GM23248 (cell line): Measurements from ENCODE around the gene AKAP11. TPM values are rescaled to one million over a fixed set of nuclear protein-coding genes. Genes with fewer than 3 reads are reported as not detected.

ENCODE experiments used
- DNase-seq: peaks from one replicate; pipeline ENCODE4 v3.0.0-alpha.2; 2015
- H2AFZ ChIP-seq: fragments of 200-600 bp; sonication (generic); 2 replicates; pipeline ENCODE4 v1.6.1; 2016; ENCODE audit warnings: antibody characterized with exemption
- H3F3A ChIP-seq: fragments of 200-600 bp; sonication (generic); 2 replicates; pipeline ENCODE4 v1.6.1; 2016; ENCODE audit warnings: mild to moderate bottlenecking, antibody characterized with exemption, mixed run types; ENCODE audit not compliant: insufficient read depth
- H3K27ac ChIP-seq: fragments of 200-600 bp; sonication (generic); 2 replicates; pipeline ENCODE4 v1.5.1; 2016; ENCODE audit warnings: mild to moderate bottlenecking
- H3K27me3 ChIP-seq: fragments of 200-600 bp; sonication (generic); replicated peaks from 2 replicates; pipeline ENCODE4 v1.6.1; 2016; ENCODE audit warnings: mild to moderate bottlenecking; ENCODE audit not compliant: insufficient read depth
- H3K36me3 ChIP-seq: fragments of 200-600 bp; sonication (generic); 2 replicates; pipeline ENCODE4 v1.6.1; 2016; ENCODE audit warnings: low read depth, mild to moderate bottlenecking
- H3K4me1 ChIP-seq: fragments of 200-600 bp; sonication (generic); 2 replicates; pipeline ENCODE4 v1.6.1; 2016; ENCODE audit warnings: mild to moderate bottlenecking; ENCODE audit not compliant: insufficient read depth
- H3K4me2 ChIP-seq: fragments of 200-600 bp; sonication (generic); one replicate; pipeline ENCODE4 v1.6.1; 2016; ENCODE audit warnings: mild to moderate bottlenecking; ENCODE audit not compliant: unreplicated experiment
- H3K4me3 ChIP-seq: fragments of 200-600 bp; sonication (generic); 2 replicates; pipeline ENCODE4 v1.5.1; 2016; ENCODE audit warnings: mild to moderate bottlenecking
- H3K79me2 ChIP-seq: fragments of 200-600 bp; sonication (generic); 2 replicates; pipeline ENCODE4 v1.6.1; 2016; ENCODE audit warnings: mild to moderate bottlenecking; ENCODE audit not compliant: insufficient read depth
- H3K9ac ChIP-seq: fragments of 200-600 bp; sonication (generic); 2 replicates; pipeline ENCODE4 v1.6.1; 2016; ENCODE audit warnings: mild to moderate bottlenecking
- H3K9me2 ChIP-seq: fragments of 200-600 bp; sonication (generic); 2 replicates; pipeline ENCODE4 v1.6.1; 2016; ENCODE audit warnings: mixed run types, mild to moderate bottlenecking, moderate library complexity; ENCODE audit not compliant: insufficient read depth
- H3K9me3 ChIP-seq: fragments of 200-600 bp; sonication (generic); one replicate; pipeline ENCODE4 v1.6.1; 2017; ENCODE audit warnings: low read depth
- H4K20me1 ChIP-seq: fragments of 200-600 bp; sonication (generic); 2 replicates; pipeline ENCODE4 v1.6.0; 2016; ENCODE audit not compliant: insufficient read depth
- EZH2 ChIP-seq: fragments of 200-600 bp; sonication (generic); IDR thresholded peaks from 2 replicates; pipeline ENCODE4 v1.6.1; 2018; ENCODE audit warnings: antibody characterized with exemption, mild to moderate bottlenecking; ENCODE audit not compliant: insufficient read depth, poor library complexity, severe bottlenecking
- EZH2phosphoT487 ChIP-seq: fragments of 200-600 bp; sonication (generic); IDR thresholded peaks from 2 replicates; pipeline ENCODE4 v1.6.1; 2018; ENCODE audit warnings: antibody characterized with exemption, moderate library complexity, mild to moderate bottlenecking, low read depth; ENCODE audit not compliant: insufficient read depth
- WGBS, 2 experiments: methylation state at CpG; one replicate each; pipeline ENCODE4 v1.1.6; 2015 to 2017; ENCODE audit warnings: low lambda C conversion rate in 2 of 2, low coverage in 1 of 2; ENCODE audit errors: missing lambda C conversion rate in 2 of 2; 5-methylcytosine and 5-hydroxymethylcytosine counted together
- in situ Hi-C: fragments of 300-500 bp; cut with MboI; formaldehyde crosslinking; loops from 2 replicates; pipeline ENCODE4 v1.15.0; 2020
- polyA plus RNA-seq: library from polyadenylated mRNA; unstranded; fragments of >200 nt; fragmentation: Nextera tagmentation; extraction: Ambion mirVana; gene quantifications from 2 replicates; pipeline ENCODE4 v1.2.1, GENCODE V29; 2016
- total RNA-seq: library from RNA; depleted of rRNA; stranded (reverse); fragments of >200 nt; shearing (Covaris generic); gene quantifications from 2 replicates; pipeline ENCODE4 v1.2.3, GENCODE V29; 2014; rRNA removed

The AKAP11 gene
- total and polyA plus RNA-seq, 2 experiments from 2014 or later = 5.3 to 25.3 TPM

DNA sequence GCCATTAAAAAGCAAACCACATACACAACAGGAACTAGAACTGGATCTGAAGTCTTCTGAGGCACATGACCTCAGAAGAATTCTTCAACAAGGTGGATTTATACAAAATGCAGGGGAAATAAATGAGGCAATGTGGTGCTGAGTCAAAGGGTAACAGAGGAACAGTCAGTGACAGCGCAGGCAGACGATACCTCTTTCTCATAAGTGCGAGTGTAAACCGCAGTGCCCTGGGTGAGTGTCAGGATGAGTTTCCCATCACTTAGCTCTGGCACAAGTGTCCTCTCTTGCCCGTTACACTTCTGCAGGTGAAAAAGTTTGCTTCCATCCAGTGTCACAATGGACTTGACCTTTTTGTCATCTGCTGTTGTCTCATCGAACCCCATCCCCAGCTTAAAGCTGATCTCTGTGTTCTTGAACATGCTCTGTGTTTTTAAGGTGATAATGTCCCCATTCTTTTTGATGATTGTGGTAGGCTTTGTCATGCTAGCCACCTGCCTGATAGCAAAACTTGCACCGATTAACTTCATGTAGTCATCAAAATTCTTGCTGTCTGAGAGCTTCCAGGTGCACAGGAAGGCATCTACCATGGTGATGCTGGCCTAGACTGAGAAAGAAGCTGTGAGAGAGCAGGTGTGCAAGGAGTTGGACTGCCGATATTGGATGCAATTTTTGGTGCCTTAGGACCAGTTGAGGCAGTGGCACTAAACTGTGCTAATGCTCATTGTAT is 97.3 kb downstream of the AKAP11 start:
- Histone ChIP-seq H3K36me3 (no peaks in the 10 kb centered on the region), H2AFZ (no peak overlapping the region), H3F3A (no peaks in the 10 kb centered on the region), H3K4me2 (no peak overlapping the region), H3K9me3 (no peaks in the 10 kb centered on the region), H3K9me2 (no peaks in the 10 kb centered on the region), H3K9ac (no peak overlapping the region), H3K27ac (no peak overlapping the region), H3K4me3 (no peak overlapping the region), H3K27me3 (no peaks in the 10 kb centered on the region), H3K4me1 (no peaks in the 10 kb centered on the region), H3K79me2 (no peaks in the 10 kb centered on the region), H4K20me1 (no peaks in the 10 kb centered on the region)
- in situ Hi-C loops = no loop called here
- DNase-seq = no peak
- TF ChIP-seq EZH2 = no peak
- no peak for TF ChIP-seq EZH2phosphoT487
- WGBS, 2 experiments = 73 to 75% methylated on average over 8 of the region's 8 CpGs

DNA sequence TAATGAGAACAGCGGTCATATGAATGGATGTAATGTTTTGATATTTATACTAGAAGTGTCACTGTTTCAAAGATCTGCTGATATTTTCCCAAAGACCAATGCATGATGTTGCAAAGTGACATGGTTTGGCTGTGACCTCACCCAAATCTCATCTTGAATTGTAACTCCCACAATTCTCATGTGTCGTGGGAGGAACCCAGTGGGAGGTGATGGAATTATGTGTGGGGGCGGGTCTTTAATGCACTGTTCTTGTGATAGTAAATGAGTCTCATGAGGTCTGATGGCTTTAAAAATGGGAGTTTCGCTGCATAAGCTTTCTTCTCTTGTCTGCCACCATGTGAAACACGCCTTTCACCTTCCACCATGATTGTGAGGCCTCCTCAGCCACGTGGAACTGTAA is 98.3 kb downstream of the AKAP11 start:
- TF ChIP-seq EZH2phosphoT487 = no peak
- no peak for TF ChIP-seq EZH2
- Histone ChIP-seq H3K79me2 (no peaks in the 10 kb centered on the region), H3K9me3 (no peaks in the 10 kb centered on the region), H3K4me2 (no peak overlapping the region), H3K4me1 (no peaks in the 10 kb centered on the region), H3K9ac (no peak overlapping the region), H3K36me3 (no peaks in the 10 kb centered on the region), H2AFZ (no peak overlapping the region), H3K27me3 (no peaks in the 10 kb centered on the region), H3F3A (no peaks in the 10 kb centered on the region), H3K27ac (no peak overlapping the region), H3K9me2 (no peaks in the 10 kb centered on the region), H3K4me3 (no peak overlapping the region), H4K20me1 (no peaks in the 10 kb centered on the region)
- in situ Hi-C loops = no loop called here
- 32 to 38% methylated on average over 6 of the region's 6 CpGs for WGBS, 2 experiments
- DNase-seq = no peak

Other genes with a start within 250 kb of the AKAP11 start
- 7.0 and 7.1 TPM in 2 replicates for gene DGKH, start 223.5 kb upstream of the AKAP11 start, total RNA-seq
- 1.4 and 1.5 TPM in 2 replicates for gene DGKH, start 223.5 kb upstream of the AKAP11 start, polyA plus RNA-seq